Measurements from ENCODE around the gene KCNT1. TPM values are rescaled to one million over a fixed set of nuclear protein-coding genes. Genes with fewer than 3 reads are reported as not detected.

Gene KCNT1
- polyA plus RNA-seq, 1 donor (not counting 4 experiments of a cell fraction or from before 2014, with no cell fraction given) = not detected

- no peaks in the 10 kb centered on the region for H3K36me3 ChIP-seq (ENCODE audit: control insufficient read depth in 2 of 2, extremely low read depth in 1 of 2, insufficient read depth in 2 of 2, low read length in 2 of 2)
- no peaks in the 10 kb centered on the region for H3K79me2 ChIP-seq (ENCODE audit: control insufficient read depth, insufficient read depth, low read length)
- no peak overlapping the region for H3K4me2 ChIP-seq (ENCODE audit: control insufficient read depth, extremely low read depth, insufficient read depth, low read depth, low read length)
- dilution Hi-C loops (cut with MboI; ENCODE audit: extremely low pct_ligation_motif_present, low sequenced_read_pairs) = no loop called here
- FAIRE-seq (no peak), DNase-seq (ENCODE audit: low read depth, low spot score) (no peak)
- H2AFZ ChIP-seq (ENCODE audit: control insufficient read depth, low read length) = no peak overlapping the region
- H3K27ac ChIP-seq (ENCODE audit: control insufficient read depth, insufficient read depth, low read length) = no peak overlapping the region
- peaks cover 34% of the 10 kb centered on the region for H3K27me3 ChIP-seq (ENCODE audit: control insufficient read depth, extremely low read depth, insufficient read depth, low read length)
- H3K4me1 ChIP-seq (ENCODE audit: control insufficient read depth, extremely low read depth, insufficient read depth, low read length) = no peaks in the 10 kb centered on the region
- no peaks in the 10 kb centered on the region for H4K20me1 ChIP-seq (ENCODE audit: control insufficient read depth, extremely low read depth, insufficient read depth, low read length)
- H3K9me3 ChIP-seq (ENCODE audit: control insufficient read depth, low read depth, low read length) = no peaks in the 10 kb centered on the region
- no peaks in the 10 kb centered on the region for H3K9me1 ChIP-seq (ENCODE audit: control insufficient read depth, extremely low read depth, insufficient read depth, low read length)
- TF ChIP-seq, protein P1, sequence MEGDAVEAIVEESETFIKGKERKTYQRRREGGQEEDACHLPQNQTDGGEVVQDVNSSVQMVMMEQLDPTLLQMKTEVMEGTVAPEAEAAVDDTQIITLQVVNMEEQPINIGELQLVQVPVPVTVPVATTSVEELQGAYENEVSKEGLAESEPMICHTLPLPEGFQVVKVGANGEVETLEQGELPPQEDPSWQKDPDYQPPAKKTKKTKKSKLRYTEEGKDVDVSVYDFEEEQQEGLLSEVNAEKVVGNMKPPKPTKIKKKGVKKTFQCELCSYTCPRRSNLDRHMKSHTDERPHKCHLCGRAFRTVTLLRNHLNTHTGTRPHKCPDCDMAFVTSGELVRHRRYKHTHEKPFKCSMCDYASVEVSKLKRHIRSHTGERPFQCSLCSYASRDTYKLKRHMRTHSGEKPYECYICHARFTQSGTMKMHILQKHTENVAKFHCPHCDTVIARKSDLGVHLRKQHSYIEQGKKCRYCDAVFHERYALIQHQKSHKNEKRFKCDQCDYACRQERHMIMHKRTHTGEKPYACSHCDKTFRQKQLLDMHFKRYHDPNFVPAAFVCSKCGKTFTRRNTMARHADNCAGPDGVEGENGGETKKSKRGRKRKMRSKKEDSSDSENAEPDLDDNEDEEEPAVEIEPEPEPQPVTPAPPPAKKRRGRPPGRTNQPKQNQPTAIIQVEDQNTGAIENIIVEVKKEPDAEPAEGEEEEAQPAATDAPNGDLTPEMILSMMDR (optimal IDR thresholded peaks at IDR 0.05 in 1 of 3, IDR thresholded peaks at IDR 0.05 in 1 of 3, conservative IDR thresholded peaks at IDR 0.05 in 1 of 3; ENCODE audit: extremely low read depth in 1 of 3, insufficient read depth in 2 of 3, low read length in 3 of 3) = no peak
- no peak for TF ChIP-seq EZH2 (IDR thresholded peaks at IDR 0.05; ENCODE audit: low read length)
- no peak overlapping the region for H3K4me3 ChIP-seq (ENCODE audit: control insufficient read depth in 2 of 3, extremely low read depth in 1 of 3, insufficient read depth in 2 of 3, low read depth in 1 of 3, low read length in 3 of 3)
- no peak overlapping the region for H3K9ac ChIP-seq (ENCODE audit: control insufficient read depth, extremely low read depth, insufficient read depth, low read length)
Measured at GRCh38 chr9:135717410-135717809, 15.4 kb downstream of the KCNT1 start.

DNA sequence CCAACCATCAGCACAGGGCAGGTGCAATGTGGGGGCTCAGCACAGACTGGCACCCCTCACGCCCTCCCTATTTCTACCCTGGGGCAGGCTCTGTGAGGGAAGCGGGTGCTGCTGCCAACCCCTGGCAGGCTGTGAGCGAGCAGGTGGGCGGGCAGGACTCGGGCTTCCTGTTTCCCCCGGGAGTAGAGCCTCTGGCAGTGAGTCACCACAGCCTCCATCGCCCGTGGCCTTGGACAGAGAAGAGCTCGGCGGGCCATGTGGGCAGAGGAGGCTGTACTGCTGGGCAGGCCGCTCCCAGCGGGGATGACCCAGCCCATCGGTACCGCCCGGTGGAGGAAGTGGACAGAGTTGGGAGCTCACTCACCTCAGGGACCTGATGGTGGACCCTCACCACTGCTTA lies 16.6 kb downstream of the KCNT1 start:
- no peak overlapping the region for H3K9ac ChIP-seq (ENCODE audit: control insufficient read depth, extremely low read depth, insufficient read depth, low read length)
- no peaks in the 10 kb centered on the region for H3K9me1 ChIP-seq (ENCODE audit: control insufficient read depth, extremely low read depth, insufficient read depth, low read length)
- no peak overlapping the region for H3K4me2 ChIP-seq (ENCODE audit: control insufficient read depth, extremely low read depth, insufficient read depth, low read depth, low read length)
- H3K36me3 ChIP-seq (ENCODE audit: control insufficient read depth in 2 of 2, extremely low read depth in 1 of 2, insufficient read depth in 2 of 2, low read length in 2 of 2) = no peaks in the 10 kb centered on the region
- H3K4me3 ChIP-seq (ENCODE audit: control insufficient read depth in 2 of 3, extremely low read depth in 1 of 3, insufficient read depth in 2 of 3, low read depth in 1 of 3, low read length in 3 of 3) = no peak overlapping the region
- no peak for DNase-seq (ENCODE audit: low read depth, low spot score)
- TF ChIP-seq, protein P1 (optimal IDR thresholded peaks at IDR 0.05 in 1 of 3, IDR thresholded peaks at IDR 0.05 in 1 of 3, conservative IDR thresholded peaks at IDR 0.05 in 1 of 3; ENCODE audit: extremely low read depth in 1 of 3, insufficient read depth in 2 of 3, low read length in 3 of 3) = no peak
- TF ChIP-seq EZH2 (IDR thresholded peaks at IDR 0.05; ENCODE audit: low read length) = no peak
- H2AFZ ChIP-seq (ENCODE audit: control insufficient read depth, low read length) = no peak overlapping the region
- dilution Hi-C loops (cut with MboI; ENCODE audit: extremely low pct_ligation_motif_present, low sequenced_read_pairs) = no loop called here
- H3K79me2 ChIP-seq (ENCODE audit: control insufficient read depth, insufficient read depth, low read length) = no peaks in the 10 kb centered on the region
- no peak for FAIRE-seq
- peaks cover 22% of the 10 kb centered on the region for H3K27me3 ChIP-seq (ENCODE audit: control insufficient read depth, extremely low read depth, insufficient read depth, low read length)
- H3K4me1 ChIP-seq (ENCODE audit: control insufficient read depth, extremely low read depth, insufficient read depth, low read length) = no peaks in the 10 kb centered on the region
- H3K27ac ChIP-seq (ENCODE audit: control insufficient read depth, insufficient read depth, low read length) = no peak overlapping the region
- H4K20me1 ChIP-seq (ENCODE audit: control insufficient read depth, extremely low read depth, insufficient read depth, low read length) = no peaks in the 10 kb centered on the region
- no peaks in the 10 kb centered on the region for H3K9me3 ChIP-seq (ENCODE audit: control insufficient read depth, low read depth, low read length)

Data from keratinocyte (primary cell).